A549 (cell line): Measurements from ENCODE around the gene IGSF11.

Experiments
- CEBPB ChIP-seq, 2 experiments: fragments of >200 bp in 1 of 2; sonication (Bioruptor Twin) in 1 of 2; formaldehyde crosslinking in 1 of 2; IDR thresholded peaks; 2 replicates each; pipeline ENCODE4 v1.6.1; 2012 to 2016
- HOXA7 ChIP-seq: fragments of 250-450 bp; sonication (Bioruptor Pico); IDR thresholded peaks from 2 replicates; pipeline ENCODE4 v1.5.0; 2020; ENCODE audit warnings: mild to moderate bottlenecking, moderate library complexity
- MAX ChIP-seq: IDR thresholded peaks from 2 replicates; pipeline ENCODE4 v1.6.1; 2012
- MYC ChIP-seq: IDR thresholded peaks from 2 replicates; pipeline ENCODE4 v1.6.1; 2012; ENCODE audit warnings: mild to moderate bottlenecking, inconsistent platforms, low read length, improper control_type of control experiment, borderline replicate concordance
- PHF8 ChIP-seq: fragments of 200-600 bp; sonication (generic); IDR thresholded peaks from 2 replicates; pipeline ENCODE4 v1.6.1; 2016; ENCODE audit warnings: low read depth, mild to moderate bottlenecking, antibody characterized with exemption, moderate library complexity, borderline replicate concordance
- POLR2A ChIP-seq: IDR thresholded peaks from 2 replicates; pipeline ENCODE4 v1.6.1; 2012; ENCODE audit warnings: mild to moderate bottlenecking, low read length
- RAD21 ChIP-seq, 2 experiments: fragments of >200 bp in 1 of 2; sonication (Bioruptor Twin) in 1 of 2; formaldehyde crosslinking in 1 of 2; IDR thresholded peaks in 1 of 2; conservative IDR thresholded peaks in 1 of 2; 2 replicates in 1 of 2; 3 replicates in 1 of 2; pipeline ENCODE4 v1.6.1; 2012 to 2018; ENCODE audit warnings: inconsistent platforms in 1 of 2
- RFX5 ChIP-seq: fragments of 450-650 bp; IDR thresholded peaks from 2 replicates; pipeline ENCODE4 v1.7.1; 2014; ENCODE audit warnings: antibody characterized with exemption, mild to moderate bottlenecking, moderate library complexity
- TF ChIP-seq, protein P1 (sequence below): fragments of >200 bp; sonication (Bioruptor Twin); formaldehyde crosslinking; IDR thresholded peaks from 3 replicates; pipeline ENCODE4 v1.5.1; 2016

DNA sequence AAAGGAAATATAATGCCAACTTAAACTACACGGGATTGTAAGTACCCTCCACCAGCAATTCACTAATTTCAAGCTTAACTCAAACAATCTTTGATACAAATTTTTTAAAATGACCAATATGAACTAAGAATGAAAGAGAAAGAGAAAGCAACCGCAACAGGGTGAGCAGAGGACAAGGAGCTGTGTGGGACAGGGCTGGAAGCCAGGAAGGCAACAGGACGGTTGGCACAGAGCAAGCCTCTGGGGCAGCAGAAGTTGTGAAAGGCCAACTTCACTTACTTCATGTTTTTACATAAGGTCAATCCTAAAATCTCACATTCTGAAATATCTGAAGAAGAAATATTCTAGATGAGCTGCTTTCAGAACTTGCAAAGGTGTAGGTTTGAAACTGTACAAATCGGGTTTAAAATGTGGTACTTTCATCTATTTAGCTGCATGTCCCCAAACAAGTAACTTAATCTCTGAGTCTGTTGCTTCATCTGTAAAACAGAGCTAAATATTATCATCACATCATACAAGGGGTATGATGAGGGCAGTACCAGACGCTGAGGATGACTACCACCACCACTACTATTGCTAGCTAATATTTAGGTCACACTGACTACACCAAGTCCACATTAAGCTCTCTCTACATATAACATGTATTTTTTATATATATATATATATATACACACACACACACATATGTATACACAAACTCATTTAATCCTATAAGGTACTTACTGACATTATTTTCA lies 101.7 kb downstream of the IGSF11 start:
- TF ChIP-seq RAD21 (conservative IDR thresholded peaks at IDR 0.05 in 1 of 2, IDR thresholded peaks at IDR 0.05 in 1 of 2) = no peak
- TF ChIP-seq, protein P1, sequence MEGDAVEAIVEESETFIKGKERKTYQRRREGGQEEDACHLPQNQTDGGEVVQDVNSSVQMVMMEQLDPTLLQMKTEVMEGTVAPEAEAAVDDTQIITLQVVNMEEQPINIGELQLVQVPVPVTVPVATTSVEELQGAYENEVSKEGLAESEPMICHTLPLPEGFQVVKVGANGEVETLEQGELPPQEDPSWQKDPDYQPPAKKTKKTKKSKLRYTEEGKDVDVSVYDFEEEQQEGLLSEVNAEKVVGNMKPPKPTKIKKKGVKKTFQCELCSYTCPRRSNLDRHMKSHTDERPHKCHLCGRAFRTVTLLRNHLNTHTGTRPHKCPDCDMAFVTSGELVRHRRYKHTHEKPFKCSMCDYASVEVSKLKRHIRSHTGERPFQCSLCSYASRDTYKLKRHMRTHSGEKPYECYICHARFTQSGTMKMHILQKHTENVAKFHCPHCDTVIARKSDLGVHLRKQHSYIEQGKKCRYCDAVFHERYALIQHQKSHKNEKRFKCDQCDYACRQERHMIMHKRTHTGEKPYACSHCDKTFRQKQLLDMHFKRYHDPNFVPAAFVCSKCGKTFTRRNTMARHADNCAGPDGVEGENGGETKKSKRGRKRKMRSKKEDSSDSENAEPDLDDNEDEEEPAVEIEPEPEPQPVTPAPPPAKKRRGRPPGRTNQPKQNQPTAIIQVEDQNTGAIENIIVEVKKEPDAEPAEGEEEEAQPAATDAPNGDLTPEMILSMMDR = no peak
- TF ChIP-seq POLR2A = no peak
- no peak for TF ChIP-seq MAX
- TF ChIP-seq HOXA7 (CRISPR knock-in tag) = no peak
- TF ChIP-seq PHF8 = no peak
- no peak for TF ChIP-seq CEBPB (IDR thresholded peaks at IDR 0.05)
- no peak for TF ChIP-seq MYC
- TF ChIP-seq RFX5 = no peak
